Activated CD4-positive, alpha-beta T cell treated with anti-CD3 and anti-CD28 coated beads for 1 hour (primary cell): ENCODE data around the gene UFC1.

Experiments used
- DNase-seq: peaks from one replicate; pipeline ENCODE4 v3.0.0-alpha.2; 2020

UFC1 gene

DNA sequence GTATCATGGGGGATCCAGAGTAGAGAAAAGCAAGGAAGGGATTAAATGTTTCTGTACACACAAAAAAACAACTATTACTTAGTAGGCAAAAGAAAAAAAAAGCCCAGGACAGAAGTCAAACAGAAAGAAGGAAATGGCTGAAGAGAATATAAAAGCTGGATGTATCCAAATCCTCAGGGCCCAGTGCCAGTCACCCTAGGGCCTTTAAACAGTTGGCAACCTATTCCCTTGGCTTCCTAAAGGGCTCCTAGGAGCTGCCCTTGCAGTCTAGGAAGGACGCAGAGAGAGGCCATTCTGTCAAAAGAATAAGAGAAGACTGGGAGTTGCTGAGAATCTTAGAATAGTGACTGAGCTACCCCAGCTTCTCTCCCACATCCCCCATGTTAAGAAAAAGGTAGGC is 18.6 kb downstream of the UFC1 start:
- DNase-seq: no peak

DNA sequence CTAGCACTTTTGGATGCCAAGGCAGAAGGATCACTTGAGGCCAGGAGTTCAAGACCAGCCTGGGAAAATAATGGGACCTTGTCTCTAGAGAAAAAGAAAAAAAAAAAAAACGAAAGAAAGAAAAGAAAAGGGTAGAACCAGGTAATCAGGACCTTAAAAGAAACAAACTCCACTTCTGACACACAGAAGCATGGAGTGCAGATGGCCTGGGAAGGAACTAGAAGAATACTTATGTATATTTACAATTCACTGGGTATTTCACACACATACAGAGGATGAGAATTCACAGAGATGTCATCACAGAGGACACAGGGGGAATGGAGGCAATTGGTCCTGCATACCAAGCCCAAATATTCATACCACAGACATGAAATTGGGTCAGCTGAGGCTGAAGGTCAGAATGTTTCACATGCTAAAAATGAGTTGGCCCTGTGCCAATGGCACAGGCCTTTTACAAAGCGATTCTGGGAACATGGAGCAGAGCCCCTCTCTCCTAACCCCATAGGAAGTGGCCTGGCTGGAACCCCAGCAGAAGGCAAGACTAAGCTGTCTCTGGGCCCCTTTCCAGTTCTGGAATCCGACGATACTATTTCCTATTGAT is 19.1 kb downstream of the UFC1 start:
- DNase-seq: no peak

DNA sequence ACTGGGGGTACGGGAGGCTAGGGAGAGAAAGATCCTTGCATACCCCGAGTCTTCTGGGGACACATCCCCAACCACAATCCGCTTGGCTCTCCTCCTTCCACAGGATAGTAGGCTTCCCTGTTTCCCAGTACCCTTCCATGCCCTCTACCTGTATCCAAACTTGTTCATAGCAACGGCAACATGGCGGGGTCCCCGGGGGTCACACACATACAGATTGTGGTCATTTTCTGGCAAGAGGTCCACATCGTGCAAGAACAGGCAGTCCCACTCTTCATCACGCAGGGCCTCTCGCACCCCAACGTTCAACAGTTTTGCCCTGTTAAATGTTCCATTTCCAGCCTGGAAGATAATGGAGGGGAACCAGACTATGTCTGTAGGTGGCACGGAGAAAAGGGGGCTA is 19.9 kb downstream of the UFC1 start:
- DNase-seq: no peak

DNA sequence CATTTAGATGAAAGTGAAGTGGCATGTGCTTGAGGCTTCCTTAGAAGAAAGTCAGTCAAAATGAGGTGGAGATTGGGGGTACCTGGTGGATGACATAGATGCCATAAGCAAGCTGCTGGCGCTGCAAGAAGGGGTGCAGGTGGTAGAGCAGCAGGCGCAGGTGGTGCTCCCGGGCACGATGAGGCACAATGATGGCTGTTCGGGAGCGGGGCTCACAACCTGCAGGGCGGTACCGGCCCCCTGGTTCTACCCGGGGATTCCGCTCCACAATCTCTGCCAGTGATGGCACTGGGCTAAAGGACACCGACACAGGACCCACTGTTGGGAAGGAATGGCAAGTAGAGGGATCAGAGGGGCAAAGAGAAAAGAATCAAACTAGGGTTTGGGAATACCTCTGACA is 21.1 kb downstream of the UFC1 start:
- no peak for DNase-seq

DNA sequence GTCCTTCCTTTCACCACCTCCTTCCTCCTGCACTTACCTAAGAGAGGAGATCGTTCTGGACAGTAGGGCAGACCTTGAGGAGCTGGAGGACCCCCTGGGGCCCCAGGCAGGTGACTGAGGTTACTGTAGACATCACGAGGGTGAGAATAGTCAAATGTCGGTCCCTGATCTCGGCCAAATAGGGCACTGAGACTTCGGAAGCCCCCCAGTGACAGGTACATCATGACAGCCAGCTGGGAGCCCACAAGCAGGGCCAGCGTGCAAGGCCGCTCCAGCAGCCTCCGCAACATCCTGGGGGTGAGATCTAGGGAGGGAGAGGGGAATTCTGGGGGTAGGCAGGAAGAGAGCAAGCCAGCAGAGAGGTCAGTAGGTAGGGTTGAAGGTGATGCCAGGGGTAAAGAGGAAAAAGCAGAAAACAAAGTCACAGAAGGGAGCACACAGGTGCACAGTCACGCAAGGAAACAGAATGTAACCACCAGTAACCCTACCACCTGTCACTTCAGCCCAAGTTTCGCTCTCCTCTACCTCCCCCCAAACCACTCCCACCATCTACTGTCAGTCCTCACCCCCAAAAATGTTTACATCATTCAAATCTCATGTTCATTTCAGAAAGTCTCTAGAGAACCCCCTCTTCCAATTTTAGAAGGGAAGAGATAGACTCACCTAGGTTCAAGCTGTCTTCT is 22.1 kb downstream of the UFC1 start:
- no peak for DNase-seq

DNA sequence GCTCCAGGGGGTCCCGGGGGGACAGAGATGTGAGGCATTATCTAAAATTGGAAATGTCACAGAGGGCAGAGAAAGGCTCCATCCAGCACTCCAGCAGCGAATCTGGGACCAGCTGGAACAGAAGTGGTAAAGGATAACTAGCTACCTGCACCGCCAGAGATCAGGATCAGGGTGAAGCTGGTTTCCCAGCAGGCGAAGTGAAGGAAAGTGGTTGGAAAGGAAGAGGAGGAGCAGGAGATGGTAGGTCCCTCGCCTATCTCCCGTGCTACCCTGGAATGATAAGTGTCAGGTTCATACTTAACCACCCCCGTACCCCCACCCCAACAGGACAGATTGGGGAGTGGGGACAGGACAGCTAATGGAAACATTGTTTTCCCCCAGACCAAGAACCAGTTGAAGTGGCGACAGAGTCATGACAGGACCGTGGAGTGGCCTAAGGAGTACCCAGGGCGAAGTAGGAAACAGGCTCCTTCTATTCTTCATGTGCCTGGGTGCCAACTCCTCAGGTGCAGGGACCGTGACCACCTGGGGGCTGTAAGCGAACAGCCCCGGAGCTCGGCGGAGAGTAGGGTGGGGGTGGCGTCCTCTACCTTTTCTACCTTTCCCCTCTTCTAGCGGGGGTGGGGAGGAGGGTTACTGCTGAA is 22.8 kb downstream of the UFC1 start:
- no peak for DNase-seq

DNA sequence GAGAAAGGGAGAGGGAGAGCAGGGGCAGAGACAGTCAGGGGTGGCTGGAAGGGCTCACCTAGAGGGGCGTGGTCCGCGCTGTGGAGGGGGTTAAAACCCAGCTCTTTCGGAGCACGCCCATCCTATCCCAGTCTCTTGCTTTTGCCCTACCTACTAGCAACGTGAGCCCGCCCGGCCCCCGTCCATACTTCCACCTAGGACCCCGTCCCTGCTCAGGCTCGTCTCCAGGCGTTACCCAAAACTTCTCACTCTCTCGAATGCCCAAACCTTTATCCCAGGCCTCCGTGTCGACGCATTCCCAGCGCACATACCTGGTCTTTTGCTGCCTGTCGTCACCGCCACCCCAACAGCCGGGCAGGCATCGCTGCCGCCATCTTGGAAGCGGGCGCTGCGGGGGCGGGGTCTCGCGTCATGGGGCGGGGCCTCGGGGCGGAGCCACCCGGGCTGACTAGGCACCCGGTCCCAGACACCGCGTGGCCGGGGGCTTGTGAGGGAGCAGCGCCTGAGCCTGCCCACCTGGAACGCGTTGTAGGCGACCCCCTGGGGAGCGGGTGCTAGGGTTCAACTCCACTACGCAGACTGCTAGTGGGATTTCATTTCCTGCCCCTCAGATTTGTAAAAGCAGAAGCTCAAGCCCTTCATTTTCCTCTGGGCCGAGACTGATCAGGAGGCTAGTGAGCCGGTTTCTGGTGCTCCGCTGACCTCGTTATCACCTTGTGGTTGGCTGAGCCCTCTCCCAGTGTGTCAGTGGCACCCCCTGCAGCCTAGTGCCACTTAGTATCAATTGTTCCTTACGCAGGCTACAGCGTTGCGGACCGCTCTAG is 23.5 kb downstream of the UFC1 start, which contains the start of gene B4GALT3:
Gene B4GALT3, minus strand, starts transcription at position 396 of the 824 bp plus-strand sequence. CDS start 1,447 bp downstream, outside the sequence.
- DNase-seq: peak; percentile 90

DNA sequence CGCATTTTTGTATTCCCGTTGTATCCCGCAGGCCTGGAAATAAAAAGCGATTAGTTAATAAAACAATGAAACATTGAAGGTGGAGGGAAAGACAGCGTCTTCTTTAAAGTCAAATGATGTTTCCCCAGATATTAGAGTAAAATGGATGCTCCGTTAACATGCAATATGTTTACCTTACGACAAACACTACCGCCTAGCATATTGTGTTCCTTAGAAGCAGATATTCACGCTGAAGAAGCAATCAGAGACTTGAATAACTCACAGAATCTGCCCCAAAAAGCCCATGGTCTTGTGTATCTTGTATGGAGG is 24.1 kb downstream of the UFC1 start:
- no peak for DNase-seq

DNA sequence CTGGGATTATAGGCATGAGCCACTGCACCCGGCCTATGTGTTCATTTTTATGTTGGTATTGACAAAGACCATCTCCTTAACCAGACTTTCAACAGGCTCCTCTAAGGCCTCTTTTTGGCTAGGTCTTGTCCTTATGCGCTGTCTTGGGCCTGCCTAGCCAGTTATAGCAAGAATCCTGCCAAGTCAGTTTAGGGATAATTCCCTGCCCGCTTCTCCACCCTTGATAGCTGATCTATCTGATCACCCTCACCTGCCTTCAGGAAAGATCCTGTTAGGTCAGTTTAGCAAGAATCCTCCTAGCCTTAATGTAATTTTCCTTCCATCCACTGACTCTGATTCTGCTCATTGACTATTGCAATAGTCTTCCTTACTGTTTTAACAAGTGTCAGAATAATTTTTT is 25.9 kb downstream of the UFC1 start:
- DNase-seq: no peak

DNA sequence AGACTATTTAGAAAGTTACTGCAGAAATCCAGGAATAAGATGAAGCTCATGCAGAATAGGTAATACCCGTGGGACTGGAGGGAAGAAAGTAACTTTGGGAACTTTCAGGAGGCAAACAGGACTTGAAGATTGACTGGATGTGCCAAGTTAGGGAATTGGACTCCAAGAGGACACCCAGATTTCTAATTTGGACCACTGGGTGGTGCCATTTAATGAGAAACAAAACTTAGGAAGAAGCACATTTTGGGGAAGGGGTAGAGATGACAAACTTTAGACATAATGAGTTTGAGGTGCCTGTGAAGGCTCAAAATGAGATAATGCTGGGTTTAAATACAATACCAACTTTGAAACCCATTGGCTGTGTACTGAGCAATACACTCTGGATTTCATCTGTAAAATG is 26.9 kb downstream of the UFC1 start:
- no peak for DNase-seq

DNA sequence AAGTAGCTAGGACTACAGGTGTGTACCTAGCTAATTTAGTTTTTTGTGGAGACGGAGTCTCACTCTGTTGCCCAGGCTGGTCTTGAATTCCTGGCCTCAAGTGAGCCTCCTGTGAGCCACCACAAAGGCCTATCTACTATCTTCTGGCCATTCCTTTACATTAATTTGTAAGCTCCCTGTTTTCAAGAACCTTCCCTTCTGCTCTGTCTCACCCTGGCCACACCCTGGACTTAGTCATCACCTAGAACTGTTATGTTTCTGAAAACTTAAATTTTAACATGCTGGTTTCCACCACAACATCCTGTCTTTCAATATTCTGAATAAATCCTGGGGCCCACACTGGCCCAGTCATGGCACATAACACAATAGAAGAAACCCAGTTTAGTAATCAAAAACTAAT is 28.4 kb downstream of the UFC1 start:
- no peak for DNase-seq

DNA sequence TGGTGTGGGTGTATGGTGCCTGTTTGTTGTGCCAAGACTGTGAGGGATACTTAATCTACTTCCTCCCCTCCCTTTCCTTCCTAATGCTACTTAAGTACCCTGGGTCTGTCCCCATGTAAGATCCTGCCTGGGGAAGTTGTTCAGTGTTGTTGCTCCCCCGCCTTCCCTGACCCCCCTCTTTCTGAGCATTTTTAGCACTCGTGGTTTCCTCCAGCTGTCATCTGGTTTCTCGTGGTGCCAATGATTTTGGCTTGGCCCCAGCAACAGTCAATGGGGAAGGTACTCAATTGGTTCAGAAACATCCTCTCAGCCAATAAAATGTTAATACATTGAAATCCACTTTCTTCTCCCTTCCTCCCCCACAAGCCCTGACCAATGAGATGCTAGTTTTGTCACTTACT is 31.5 kb downstream of the UFC1 start:
- DNase-seq: peak; percentile 56

DNA sequence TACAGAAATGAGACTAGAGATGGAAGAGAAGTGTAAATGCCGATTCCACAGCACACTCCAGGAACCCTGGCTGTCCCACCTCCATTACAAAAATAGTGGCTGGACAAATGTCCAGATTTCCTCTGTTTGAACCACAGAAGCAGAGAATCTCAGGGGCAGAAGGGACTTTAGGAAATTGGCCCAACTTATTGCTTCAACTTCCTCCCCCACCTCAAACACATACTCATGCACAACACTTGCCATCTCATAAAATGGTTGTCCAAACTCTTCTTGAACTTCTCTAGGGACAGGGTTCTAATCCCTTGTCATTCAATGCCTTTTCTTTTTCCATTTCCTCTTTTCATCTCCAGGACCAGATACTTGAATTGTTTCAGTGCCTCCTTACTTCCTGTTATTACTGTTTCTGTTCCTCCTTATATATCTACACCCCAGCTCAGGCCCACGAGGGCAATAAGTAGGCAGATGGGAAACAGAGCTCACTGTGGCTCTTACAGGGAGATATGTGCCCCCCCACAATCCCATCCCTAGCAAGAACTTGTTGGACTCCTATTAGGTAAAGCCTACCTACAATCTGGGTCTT is 32.0 kb downstream of the UFC1 start:
- DNase-seq: no peak

DNA sequence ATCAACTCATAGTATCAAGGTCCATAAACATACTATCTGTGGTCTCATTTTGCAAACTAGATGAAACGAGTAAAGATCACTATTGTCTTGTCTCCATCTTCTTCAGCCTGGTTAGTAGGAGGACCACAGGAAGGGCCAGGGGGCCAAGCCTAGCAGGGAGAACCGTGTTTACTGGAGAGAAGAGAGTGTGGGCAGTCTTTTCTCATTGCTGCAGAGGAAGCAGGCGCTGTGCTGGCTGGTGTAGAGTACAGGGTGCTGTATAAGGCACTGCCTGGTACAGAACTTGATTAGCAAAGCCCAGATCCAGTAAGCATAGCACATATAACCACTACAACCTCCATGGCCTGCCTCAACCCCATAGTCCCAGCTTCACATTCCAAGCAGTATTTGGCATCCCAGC is 33.5 kb downstream of the UFC1 start:
- DNase-seq: no peak

DNA sequence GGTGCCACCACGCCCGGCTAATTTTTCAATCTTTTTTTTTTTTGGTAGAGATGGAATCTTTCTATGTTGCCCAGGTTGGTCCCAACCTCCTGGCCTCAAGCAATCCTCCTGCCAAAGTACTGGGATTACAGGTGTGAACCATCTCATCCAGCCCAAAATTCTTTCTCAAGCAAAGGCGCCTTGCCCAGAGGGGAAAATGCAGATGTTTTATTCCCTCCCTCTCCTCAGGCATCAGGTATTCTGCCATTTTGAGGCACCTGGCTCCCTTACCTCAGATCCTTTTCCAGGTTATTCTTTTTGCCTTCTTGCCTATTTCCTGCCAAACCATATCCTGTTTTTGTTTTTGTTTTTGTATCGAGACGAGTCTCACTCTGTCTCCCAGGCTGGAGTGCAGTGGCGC is 34.6 kb downstream of the UFC1 start:
- DNase-seq: no peak

DNA sequence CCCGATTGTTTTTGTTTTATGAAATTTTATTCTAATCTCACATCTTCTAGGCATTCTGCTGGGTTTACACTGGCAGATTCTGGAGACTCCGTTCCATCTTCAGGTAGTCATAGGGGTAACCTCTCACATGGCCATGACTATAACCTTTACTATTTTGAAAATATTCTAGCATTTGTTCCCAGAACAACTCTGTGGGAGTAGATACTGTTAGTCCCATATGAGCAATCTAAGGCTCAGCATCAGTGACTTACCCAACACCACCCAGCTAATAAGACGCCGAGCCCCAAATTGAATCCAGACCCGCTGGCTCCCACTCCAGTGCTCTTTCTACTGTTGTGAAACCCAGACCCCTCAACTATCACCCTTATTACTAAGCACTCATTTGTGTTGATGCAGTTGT is 35.3 kb downstream of the UFC1 start:
- no peak for DNase-seq

DNA sequence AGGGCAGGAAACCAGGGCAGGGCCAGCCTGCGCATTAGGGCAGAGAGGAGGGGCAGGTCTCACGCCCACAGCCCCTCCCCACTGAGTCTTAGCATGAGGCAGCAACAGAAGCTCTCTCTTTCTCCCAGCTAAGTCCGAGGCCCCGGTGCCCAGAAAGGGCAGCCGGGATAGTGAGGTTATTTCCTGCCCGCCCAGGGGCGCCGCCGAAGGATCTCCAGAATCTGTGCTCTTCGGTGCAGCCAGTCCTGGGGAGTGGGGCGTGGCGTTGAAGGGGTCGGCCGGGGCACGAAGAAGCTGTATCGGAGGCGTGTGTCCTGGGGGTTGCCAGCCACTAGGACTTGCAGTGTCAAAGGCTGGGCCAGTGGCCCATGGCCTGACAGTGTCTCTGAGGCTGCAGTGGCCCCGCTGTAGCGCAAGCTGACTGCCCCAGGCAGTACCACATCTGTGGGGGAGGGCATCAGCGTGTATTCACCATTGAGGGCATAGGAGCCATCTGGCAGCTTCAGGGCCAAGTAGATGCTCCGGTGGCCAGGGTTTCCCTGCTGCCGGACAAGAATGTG is 37.3 kb downstream of the UFC1 start:
- no peak for DNase-seq

DNA sequence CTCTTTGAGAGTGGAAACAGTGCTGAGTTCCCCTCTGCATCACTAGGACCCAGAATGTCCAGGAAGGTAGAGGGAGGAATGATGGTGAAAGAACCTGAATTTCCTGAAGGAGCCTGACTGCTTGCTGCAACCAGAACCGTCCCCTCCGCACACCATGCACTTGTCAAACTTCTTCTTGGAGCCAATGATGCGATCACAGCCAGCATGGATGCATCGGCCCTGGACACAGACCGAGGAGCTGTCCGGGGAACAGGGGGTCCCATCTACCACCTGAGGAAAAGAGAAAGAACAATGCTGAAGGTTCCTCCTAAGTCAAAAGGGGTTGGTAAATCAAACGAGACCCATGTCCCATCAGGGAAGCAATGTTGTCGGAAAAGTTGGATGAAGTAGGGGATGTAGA is 38.2 kb downstream of the UFC1 start:
- DNase-seq: no peak

DNA sequence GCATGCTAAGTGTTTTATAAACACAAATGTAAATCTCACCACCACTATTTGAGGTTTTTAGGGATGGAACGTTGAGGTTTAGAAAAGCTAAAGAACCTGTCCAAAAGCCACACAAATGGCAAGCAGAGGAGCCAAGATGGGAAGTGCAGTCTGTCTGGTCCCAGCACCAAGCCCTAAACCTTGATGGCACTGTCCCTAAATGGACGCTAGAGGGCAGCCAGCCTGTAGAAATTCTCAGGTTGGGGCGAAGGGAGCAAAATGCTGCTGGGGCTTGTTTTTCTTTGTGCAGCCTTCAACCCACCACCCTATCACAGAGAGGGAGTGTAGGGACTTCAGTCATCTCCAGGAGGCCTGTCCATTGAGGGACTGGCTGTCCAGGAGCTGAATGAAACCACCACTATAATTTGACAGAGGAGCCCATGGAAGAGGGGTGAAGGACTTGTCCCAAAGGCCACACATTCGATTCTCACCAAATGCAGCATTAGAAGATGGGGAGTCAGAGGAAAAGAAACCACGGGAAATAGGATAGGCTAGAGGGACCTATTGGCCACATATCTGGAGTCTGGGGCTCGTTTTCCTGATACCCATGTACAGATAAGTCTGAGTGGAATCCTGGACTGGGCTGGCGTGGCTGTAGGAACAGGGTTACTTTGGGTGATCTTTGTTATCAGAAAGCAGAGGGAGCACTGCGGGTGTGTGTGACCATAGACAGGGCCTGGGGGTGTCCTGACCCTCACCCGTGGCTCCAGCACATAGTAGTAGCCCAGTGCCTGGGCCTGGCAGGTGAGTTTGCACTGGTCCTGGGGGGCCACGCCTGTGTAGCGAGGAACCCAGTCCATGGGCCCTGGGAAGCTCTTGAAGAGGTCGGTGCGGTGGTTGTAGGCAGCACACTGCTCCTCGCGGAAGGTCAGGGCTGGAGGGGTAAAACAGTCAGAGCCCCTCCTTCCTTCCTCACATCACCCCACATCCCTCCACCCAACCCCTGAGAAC is 39.0 kb downstream of the UFC1 start:
- peak; percentile 47 for DNase-seq

DNA sequence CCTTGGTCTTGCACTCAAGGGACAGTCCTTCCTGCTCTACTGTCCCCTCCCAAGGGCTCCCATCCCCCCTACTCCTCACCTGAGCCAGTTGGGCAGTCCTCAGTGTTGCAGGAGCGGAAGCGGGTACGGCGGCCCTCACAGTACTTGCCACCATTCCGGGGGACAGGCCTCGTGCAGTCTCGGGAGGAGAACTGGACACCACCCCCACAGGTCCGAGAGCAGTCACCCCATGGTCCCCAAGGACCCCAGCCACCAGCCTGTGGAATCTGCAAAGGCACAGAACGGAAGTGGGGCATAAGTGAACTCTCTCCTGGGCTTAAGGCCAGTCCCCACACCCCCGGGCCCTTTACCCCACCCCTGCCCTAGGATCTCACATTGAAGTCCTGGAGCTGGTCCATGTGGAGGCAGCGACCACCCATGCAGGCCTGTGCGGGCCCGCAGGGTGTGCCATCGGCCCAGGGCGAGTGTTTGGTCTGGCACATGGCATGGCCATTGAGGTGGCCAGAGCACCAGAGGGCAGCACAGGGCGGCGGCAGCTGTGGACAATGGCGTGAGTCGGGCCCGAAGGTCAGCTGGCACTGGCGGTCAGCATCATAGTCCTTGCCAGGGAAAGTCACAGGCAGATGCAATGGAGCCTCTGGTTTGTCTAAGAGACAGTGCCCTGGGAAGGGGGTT is 39.9 kb downstream of the UFC1 start:
- no peak for DNase-seq

DNA sequence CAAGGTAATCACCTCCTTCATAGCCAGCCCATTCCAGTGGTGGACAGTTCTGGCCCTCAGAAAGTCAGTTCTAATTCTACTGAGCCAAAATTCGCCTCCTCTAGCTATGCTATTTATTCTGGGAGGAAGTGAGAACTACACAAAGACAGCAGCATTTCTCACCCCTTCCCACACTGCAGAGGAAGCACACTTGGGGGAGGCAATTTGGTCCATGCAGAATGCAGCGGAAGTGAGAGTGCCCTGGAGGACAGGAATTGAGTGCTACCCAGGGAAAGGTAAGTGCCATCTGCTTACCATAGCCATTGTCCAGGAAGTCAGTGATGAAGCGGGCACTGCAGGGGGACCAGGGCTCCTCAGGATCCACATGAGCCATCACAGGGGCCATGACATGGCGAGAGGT is 41.4 kb downstream of the UFC1 start:
- no peak for DNase-seq
